ENCODE measurements around the gene LRP6. TPM values are rescaled to one million over a fixed set of nuclear protein-coding genes. Genes with fewer than 3 reads are reported as not detected.

The LRP6 gene
- total RNA-seq, 1 donor from 2014 or later, result 23.8 TPM

GRCh38 chr12:12182703-12183365 is 84.0 kb downstream of the LRP6 start:
- TF ChIP-seq CTCF (conservative IDR thresholded peaks at IDR 0.05; ENCODE audit: low read depth, low read length), result no peak
- H3K4me3 ChIP-seq (ENCODE audit: low read depth, low read length), result no peak overlapping the region
- no peak for DNase-seq (ENCODE audit: low read depth)

GRCh38 chr12:12181511-12181910 is 85.3 kb downstream of the LRP6 start:
- no peak overlapping the region for H3K4me3 ChIP-seq (ENCODE audit: low read depth, low read length)
- no peak for TF ChIP-seq CTCF (conservative IDR thresholded peaks at IDR 0.05; ENCODE audit: low read depth, low read length)
- peak; percentile 26 for DNase-seq (ENCODE audit: low read depth)

GRCh38 chr12:12180575-12180974 is 86.3 kb downstream of the LRP6 start:
- TF ChIP-seq CTCF (conservative IDR thresholded peaks at IDR 0.05; ENCODE audit: low read depth, low read length), result no peak
- DNase-seq (ENCODE audit: low read depth), result no peak
- H3K4me3 ChIP-seq (ENCODE audit: low read depth, low read length), result no peak overlapping the region

GRCh38 chr12:12180136-12180535 is 86.7 kb downstream of the LRP6 start:
- no peak overlapping the region for H3K4me3 ChIP-seq (ENCODE audit: low read depth, low read length)
- no peak for TF ChIP-seq CTCF (conservative IDR thresholded peaks at IDR 0.05; ENCODE audit: low read depth, low read length)
- DNase-seq (ENCODE audit: low read depth), result no peak

GRCh38 chr12:12178559-12178958 is 88.3 kb downstream of the LRP6 start:
- TF ChIP-seq CTCF (conservative IDR thresholded peaks at IDR 0.05; ENCODE audit: low read depth, low read length), result no peak

GRCh38 chr12:12176402-12176801 is 90.4 kb downstream of the LRP6 start:
- H3K4me3 ChIP-seq (ENCODE audit: low read depth, low read length), result no peak overlapping the region
- DNase-seq (ENCODE audit: low read depth), result no peak
- no peak for TF ChIP-seq CTCF (conservative IDR thresholded peaks at IDR 0.05; ENCODE audit: low read depth, low read length)

More at GRCh38 chr12:12178559-12178958, 88.3 kb downstream of the LRP6 start:
- DNase-seq (ENCODE audit: low read depth), result no peak
- no peak overlapping the region for H3K4me3 ChIP-seq (ENCODE audit: low read depth, low read length)

GRCh38 chr12:12171991-12172511 is 94.8 kb downstream of the LRP6 start:
- no peak overlapping the region for H3K4me3 ChIP-seq (ENCODE audit: low read depth, low read length)
- DNase-seq (ENCODE audit: low read depth), result no peak
- no peak for TF ChIP-seq CTCF (conservative IDR thresholded peaks at IDR 0.05; ENCODE audit: low read depth, low read length)
